GOT3 (cell line): ENCODE measurements around the gene ANP32E.
A peak's percentile ranks its signal among the peaks of the same experiment; 100 is the strongest.
"Not testable (repeated sequence)": the region's sequence is repeated elsewhere in the genome, so short reads cannot be mapped to it uniquely, and the experiment has no call there.

Source experiments
- DNase-seq: peaks from one replicate; lab custom pipeline; 2025; ENCODE audit warnings: mixed read lengths; lab: John Stamatoyannopoulos, UW

The ANP32E gene

DNA sequence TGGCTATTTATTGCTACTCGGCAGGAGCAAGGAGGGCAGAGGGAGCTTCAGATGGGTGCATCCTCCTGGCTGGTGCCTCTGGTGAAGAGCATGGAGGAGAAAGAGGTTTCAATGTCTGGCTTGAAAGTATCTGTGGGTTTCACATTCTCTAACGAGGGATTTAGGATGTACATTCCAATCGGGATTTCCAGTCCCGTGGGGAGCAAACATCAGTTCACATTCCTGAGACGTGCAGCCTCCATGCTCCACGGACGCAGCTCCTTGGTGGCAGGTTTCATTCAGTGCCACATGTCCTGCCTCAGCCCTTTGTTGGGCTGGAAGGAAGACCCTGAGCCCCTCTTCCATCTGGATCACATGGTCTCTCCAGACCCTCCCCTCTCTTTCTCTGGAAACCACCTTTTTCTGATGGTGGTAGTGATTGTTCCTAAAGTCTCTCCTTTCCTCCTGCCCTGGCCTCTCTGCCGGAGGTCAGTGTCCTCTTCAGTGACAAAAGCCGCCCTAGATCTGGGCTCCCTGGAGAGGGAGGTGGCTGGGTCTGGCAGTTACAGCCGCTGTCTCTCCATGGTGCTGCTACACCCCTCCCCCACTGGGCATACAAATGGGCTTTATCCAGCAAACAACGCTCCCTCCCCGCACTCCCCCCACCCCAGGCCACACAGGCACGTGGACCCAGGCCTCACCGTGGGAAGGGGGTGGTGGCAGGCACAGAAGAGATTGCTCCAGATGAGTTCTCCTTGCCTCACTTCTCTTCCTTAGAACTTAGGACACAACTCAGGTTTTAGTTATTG lies 20.8 kb upstream of the ANP32E start:
- DNase-seq = no peak

DNA sequence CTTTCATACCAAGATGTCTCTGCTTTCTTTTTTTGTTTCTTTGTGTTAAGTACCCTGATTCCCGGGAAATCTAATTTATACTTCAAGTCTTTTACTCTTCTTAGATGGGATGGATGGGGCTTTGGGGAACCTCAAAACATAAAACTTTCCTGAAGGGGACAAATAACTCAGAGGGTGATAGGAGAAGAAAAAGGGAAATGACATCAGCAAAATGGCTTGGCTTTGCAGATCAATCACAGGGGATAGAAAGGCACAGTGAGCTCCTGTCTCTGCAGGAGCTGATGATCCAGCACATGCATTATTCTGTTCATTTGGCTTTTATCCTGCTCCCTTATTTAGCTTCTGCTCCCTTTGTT lies 20.3 kb upstream of the ANP32E start:
- DNase-seq = no peak

DNA sequence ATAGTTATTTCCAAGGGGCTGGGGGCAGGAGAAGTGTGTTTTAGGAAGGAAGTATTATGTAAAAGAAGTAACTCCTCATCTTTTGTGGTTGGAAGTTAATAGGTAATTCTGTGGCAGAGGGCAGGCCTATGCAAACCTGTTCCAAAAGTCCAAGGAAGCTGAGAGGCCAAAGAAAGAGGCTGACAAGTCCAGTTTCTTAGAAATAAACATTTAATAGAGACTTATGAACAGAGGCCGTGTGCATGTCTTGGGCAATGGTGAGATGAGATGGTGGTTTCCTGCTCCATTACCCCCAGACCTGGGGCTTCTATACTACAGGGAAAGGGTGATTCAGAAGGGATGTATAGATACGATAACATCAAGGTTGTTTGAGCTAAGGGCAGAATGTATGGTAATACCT lies 14.0 kb upstream of the ANP32E start:
- no peak for DNase-seq

DNA sequence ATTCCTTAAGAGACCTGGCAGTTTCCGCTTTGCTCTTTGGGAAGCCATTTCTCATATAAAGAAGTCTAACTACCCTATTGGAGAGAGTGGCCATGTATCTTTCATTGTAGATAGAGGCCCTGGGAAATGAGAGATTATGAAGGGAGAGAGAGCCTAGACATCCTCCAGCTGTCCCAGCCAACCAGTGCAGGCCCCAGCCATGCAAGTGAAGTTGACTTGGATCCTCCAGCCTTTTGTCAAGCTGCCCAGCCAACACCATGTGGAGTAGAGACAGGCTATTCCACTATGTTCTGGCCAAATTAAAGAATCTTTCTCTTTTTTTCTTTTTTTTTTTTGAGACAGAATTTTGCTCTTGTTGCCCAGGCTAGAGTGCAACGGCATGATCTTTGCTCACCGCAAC lies 7.1 kb upstream of the ANP32E start:
- DNase-seq = no peak

DNA sequence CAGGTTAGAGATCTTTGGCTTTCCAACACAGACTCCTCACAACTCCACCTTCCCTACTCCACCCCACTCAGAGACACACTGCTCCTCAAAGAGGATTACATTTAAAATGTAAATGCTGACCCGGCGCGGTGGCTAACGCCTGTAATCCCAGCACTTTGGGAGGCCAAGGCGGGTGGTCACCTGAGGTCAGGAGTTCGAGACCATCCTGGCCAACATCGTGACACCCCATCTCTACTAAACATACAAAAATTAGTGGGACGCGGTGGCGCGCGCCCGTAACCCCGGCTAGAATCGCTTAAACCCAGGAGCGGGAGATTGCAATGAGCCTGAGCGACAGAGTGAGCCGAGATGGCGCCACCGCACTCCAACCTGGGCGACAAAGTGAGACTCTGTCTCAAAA lies 1.8 kb upstream of the ANP32E start:
- no peak for DNase-seq

DNA sequence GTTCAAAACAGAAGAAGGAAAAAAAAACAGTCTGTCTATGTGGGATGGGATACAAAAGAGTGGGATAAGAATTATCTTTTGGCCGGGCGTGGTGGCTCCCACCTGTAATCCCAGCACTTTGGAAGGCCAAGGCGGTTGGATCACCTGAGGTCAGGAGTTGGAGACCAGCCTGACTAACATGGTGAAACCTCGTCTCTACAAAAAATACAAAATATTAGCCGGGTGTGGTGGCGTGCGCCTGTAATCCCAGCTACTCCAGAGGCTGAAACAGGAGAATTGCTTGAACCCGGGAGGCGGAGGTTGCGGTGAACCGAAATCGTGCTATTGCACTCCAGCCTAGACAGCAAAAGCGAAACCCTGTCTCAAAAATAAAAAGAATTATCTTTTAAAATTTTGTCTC lies 1.3 kb upstream of the ANP32E start:
- DNase-seq = not testable (repeated sequence)

DNA sequence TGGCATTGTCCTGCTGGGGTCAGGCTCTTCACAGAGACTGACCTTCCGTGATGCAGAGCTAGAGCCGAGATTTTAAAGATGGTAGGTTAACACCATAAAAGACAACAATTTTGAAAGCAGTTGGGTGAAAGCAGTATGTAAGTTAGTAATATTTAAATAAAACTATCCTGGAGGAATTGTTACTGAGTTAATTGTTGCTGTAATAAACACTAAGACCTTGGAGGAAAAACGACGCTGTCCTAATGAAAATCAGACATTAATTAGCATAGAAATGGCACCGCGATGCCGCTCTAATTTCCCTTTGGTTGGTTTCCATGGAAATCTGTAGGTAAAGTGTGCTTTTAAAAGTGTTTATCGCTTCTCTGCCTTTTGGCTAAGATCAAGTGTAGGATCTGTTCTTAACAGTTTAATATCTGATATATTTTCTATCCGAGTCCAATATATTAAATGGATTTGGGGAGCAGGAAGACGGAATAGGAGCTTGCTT lies 745 bp upstream of the ANP32E start:
- no peak for DNase-seq

DNA sequence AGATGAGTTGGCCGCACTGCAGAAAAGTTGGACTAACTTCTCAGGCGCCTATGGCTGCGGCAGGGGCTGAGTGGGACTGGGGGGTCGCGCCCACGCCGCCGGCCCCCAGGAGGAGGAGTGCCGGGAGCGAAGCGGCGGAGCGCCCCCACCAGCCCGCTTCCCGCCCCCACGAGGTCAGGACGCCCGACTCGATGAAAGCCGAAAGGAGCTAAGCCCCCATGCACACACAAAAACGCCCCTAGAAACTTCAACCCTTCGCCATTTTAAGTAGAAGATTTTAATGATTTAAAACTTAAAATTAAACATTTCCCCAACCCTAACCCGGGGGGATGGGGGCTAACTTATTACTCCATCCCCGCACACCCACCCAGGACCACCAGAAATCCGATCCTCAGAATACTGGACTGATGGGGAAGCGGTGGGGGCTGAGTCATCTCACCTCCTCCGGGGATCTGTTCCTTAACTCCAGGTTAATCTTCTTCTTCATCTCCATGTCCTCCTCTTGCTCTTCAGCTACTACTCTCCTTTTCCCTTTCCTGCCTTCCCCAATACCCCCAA lies 539 bp downstream of the ANP32E start:
- DNase-seq = no peak

DNA sequence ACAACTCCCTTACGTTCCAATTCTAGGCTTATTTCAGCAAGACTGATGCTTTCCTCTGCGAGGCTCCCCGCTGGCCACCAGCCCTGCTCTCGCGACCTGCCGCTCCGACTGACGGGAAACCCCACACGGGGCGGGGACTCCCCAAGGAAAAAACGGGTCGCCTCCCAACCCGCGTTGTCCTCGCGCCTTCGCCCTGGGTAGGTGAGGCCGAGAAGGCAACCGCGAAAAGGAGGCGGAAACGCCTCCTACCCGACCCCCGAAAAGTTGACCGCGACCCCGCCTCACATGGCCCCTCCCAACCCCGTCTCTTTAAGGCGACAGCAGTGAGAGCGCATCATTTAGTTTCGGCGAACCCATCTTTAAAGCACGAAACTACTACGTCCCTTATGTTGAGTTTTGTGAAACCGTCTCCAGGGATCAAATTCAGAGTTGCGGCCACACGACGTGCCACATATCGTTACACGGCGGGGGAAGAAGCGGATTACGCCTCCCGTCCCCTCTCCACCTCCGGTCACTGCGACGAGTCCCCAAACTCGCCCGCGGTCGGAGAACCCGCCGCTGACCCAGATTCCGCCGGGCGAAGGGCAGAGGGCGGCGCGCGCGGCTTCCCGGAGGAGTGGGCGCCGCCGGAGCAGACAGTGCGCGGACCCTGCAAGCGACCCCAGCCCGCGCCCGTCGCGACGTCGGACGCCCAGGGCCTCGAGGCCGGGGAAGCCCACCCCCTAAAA lies 1.2 kb downstream of the ANP32E start:
- DNase-seq = peak; percentile 36

DNA sequence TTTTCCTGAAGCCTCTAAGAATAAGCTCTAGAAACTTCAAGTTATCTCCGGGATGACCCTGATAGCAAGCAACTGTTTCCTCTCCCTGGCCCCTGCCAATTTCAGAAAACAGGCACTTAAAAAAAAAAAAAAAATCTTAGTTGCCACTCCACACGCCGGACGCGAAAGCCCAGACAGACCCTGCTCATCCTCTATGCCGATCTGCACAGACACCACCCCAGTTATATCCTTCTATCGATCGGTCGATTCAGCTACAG lies 1.7 kb downstream of the ANP32E start:
- no peak for DNase-seq

DNA sequence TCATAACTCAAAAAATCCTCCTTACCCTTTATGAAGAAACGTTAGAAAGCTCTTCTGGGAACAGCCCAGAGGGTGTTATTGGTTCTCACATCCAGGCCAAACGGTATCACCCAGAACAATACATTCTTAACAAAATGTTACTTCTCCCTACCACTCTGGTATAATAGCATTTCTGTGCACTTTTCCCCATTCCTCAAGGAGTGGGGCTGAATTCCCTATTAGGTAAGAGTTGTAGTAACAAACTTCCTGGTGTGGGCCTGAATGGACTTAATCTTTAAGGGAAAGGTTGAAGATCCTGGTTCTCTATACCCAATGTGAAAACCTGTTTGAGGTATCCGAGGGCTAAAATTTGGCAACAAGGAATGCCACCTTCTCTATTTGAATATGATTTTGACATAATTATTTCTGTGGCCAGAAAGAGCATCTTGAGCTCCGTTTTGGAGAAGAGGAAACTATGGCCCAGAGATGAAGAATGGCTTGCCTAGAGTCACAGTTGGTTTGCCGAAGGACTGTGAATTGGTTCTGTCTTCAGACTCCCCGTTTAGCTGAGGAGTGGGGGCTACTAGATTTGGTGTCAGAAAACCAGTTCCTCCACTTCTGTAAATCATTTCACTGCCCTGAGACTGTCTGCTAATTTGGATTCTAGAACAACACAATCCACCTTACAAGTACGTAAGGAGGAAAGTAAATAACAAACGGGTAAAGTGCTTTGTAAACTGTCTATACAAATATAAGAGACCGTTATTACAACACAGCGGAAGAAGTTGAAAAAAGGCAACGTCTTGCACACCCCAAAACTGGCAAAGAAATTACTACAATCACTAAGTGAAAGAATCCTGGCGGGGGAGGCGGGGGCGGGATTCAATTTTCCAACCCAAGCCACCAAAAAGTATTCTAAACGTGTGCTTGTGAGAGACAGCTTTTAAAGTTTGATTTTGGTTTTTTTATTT lies 2.3 kb downstream of the ANP32E start:
- no peak for DNase-seq

DNA sequence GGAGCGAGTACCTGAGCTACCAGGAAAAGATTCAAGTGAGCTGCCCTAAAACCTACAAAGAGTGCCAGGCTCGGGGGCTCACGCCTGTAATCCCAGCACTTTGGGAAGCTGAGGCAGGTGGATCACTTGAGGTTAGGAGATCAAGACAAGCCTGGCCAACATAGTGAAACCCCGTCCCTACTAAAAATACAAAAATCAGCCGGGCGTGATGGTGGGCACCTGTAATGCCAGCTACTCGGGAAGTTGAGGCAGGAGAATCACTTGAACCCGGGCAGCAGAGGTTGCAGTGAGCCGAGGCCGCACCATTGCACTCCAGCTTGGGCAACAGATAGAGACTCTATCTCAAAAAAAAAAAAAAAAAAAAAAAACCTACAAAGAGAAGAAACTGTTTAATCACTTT lies 3.0 kb downstream of the ANP32E start:
- not testable (repeated sequence) for DNase-seq

DNA sequence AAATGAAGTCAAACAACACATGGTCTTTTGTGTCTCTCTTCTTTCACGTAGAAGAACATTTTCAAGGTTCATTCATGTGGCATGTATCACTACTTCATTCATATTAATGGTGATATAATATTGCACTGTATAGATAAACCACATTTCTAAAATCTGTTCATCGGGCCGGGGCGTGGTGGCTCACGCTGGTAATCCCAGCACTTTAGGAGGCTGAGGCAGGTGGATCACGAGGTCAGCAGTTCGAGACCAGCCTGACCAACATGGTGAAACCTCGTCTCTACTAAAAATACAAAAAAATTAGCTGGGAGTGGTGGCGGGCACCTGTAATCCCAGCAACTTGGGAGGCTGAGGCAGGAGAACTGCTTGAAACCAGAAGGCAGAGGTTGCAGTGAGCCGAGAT lies 7.7 kb downstream of the ANP32E start:
- DNase-seq = not testable (repeated sequence)

DNA sequence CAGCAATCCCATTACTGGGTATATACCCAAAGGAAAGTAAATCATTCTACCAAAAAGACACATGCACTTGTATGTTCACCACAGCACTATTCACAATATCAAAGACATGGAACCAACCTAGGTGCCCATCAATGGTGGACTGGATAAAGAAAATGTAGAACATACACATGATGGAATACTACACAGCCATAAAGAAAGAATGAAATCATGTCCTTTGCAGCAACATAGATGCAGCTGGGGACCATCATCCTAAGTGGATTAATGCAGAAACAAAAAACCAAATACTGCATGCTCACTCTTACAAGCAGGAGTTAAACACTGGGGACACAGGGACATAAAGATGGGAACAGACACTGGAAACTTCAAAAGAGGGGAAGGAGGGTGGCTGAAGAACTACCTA lies 8.7 kb downstream of the ANP32E start:
- no peak for DNase-seq

DNA sequence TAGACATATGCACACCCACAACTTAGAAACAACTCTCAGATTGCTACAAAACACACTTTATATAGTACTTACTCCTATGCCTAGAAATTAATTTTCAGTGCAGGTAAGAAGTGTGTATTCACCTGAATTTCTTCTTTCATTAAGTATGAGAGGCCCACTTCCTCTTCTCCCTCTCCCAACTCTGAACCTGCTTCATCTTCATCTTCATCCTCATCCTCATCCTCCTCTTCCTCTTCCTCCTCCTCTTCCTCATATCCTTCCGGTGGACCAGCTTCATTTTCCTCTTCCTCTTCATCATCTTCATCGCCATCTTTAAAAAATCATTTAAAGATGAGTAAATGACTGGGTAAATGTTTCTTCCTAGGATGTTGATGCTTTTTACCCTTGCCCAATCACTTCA lies 9.4 kb downstream of the ANP32E start:
- DNase-seq = no peak

DNA sequence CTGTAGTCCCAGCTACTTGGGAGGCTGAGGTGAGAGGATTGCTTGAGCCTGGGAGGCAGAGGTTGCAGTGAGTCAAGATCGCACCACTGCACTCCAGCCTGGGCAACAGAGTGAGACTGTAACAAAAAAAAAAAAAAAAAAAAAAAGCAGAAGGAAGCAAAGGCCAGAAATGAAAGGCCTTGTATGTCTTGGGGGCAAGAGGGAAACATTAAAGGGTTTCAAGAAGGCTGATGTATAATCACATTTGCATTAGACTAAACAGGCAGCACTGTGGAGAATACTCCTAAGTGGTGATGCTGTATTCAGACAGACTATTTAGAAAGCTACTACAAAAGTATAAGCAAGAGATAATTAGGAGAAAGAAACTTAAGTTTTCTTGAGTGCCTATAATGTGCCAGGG lies 10.4 kb downstream of the ANP32E start:
- DNase-seq = no peak

DNA sequence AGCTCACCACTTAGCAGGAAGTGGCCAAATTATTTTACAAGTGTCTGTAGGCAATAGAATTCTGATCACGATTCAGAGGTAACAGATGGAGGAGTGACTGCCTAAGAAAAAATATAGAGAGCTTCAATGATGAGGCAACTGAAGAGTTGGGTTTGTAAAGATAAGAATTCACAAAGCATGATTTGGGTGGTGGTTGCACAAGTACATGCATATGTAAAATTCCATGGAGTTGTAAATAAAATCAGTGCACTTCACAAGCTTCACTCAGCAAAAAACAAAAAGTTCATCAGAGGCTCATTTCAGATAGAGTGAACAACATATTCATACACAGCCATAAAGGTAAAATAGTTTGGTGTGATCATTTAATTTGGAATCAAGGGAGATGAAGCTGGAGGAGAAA lies 10.9 kb downstream of the ANP32E start:
- DNase-seq = no peak

DNA sequence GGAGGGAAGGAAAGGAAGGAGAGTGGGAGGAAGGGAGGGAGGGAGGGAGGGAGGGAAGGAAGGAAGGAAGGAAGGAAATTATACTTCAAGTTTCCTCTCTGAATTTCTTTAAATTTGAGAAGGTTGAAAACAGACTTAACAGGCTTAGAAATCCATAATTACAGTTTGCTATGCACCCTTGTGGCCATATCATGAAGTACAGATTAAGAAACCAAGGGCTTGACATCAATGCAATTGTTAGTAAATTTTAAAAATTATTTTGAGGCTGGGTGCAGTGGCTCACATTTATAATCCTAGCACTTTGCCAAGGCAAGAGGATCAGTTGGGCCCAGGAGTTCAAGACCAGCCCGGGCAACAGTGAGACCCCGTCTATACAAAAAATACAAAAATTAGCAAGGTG lies 14.4 kb downstream of the ANP32E start:
- no peak for DNase-seq

DNA sequence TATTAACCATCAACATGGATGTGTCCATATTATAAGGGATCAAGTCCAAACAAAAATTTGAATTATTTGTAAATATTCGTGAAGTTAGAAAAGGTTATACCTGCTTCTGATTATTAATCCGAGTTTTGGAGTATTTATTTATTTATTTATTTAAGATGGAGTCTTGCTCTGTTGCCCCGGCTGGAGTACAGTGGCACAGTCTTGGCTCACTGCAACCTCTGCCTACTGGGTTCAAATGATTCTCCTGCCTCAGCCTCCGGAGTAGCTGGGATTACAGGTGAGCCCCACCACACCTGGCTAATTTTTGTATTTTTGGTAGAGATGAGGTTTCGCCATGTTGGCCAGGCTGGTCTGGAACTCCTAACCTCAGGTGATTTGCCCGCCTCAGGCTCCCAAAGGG lies 20.1 kb downstream of the ANP32E start:
- DNase-seq = not testable (repeated sequence)

DNA sequence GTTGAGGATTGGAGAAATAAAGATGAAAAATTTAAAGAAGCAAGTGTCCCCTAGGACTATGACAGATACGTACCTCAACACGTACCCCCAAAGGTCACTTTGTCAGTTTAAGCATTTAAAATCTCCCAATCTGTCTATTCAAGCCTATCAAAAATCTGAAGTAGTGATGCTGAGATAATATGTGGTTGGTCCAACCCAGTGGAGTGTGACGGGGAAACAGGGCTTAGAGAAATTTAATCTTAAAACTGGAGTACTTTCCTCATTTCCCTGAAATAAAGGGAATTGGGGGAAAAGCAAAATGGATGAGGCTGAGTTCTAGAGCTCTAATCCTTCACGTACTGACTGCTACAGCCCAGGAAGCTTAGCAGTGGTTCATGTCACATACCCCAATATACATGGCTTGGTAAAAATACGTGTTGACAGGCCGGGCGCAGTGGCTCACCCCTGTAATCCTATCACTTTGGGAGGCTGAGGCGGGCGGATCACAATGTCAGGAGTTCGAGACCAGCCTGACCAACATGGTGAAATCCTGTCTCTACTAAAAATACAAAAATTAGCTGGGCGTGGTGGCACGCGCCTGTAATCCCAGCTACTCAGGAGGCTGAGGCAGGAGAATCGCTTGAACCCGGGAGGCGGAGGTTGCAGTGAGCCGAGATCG lies 21.7 kb downstream of the ANP32E start:
- not testable (repeated sequence) for DNase-seq

DNA sequence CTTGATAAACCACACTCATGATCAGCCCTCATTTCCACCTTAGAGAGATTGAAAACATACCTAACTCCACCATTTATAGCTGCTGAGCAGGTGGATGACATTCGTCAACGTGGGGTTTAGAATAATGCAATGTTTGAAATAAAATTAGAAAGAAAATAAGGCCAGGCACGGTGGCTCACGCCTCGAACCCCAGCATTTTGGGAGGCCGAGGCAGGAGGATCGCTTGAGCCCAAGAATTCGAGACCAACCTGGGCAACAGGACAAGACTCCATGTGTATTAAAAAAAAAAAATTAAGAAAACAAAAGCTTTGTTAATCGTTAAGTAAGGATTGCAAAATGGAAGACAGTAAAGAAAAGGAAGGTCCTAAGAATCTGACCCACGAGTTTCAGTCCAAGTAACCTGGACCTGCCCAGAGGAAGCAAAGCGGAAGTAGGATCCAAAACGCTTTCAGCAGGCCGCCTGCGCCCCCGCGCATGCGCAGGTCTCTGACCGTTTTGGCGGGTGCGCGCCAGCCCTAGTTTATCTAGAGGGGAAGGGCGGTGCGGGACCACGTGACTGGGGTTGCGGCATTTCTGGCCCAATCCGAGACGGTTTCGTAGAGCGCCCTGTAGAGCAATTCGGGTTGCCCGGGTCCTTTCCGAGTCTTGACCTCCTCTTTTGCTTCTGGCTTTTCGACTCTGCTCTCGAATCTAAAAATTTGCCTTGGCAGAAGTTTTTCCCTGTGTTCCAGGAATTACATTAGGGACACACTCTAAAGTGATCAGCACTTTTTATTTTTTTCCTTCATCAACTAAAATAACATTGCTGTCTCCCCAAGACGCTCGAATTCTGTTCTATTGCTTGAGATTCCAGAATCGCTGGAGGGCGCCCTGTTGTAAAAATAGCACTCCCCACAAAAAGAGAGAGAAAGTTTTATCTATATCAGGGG lies 22.5 kb downstream of the ANP32E start:
- peak; percentile 72 for DNase-seq
